Natural killer cell treated with Interleukin-12 subunit alpha and Interleukin-12 subunit beta and Interleukin-15 and Interleukin-18, amount 100 ng/mL, for 72 hours (primary cell): ENCODE measurements around the gene TCP11L2. TPM values are rescaled to one million over a fixed set of nuclear protein-coding genes. Genes with fewer than 3 reads are reported as not detected.

Source experiments
- ATAC-seq, 2 donors: fragments of 150-1000 bp; cut with Tn5 transposase in 1 of 2; sonication (Bioruptor Pico), chemical (Tn5 transposase) in 1 of 2; 2 replicates each; pipeline ENCODE4 v1.10.0; 2021
- DNase-seq: peaks from one replicate; pipeline ENCODE4 v3.0.0; 2022; ENCODE audit warnings: low spot score
- H3K27ac Mint-ChIP-seq, 2 donors: 1 replicate in 1 of 2; 2 replicates in 1 of 2; pipeline ENCODE4 v1.8.0; 2022; ENCODE audit warnings: mixed read lengths in 2 of 2, mild to moderate bottlenecking in 1 of 2, moderate library complexity in 1 of 2
- H3K27me3 Mint-ChIP-seq, 2 donors: 1 replicate in 1 of 2; 2 replicates in 1 of 2; pipeline ENCODE4 v1.8.0; 2022; ENCODE audit warnings: mixed read lengths in 2 of 2
- H3K36me3 Mint-ChIP-seq: one replicate; pipeline ENCODE4 v1.8.0; 2022; ENCODE audit warnings: mixed read lengths
- H3K4me1 Mint-ChIP-seq, 2 donors: 1 replicate in 1 of 2; 2 replicates in 1 of 2; pipeline ENCODE4 v1.8.0; 2022; ENCODE audit warnings: low read depth in 2 of 2, mixed read lengths in 2 of 2, mild to moderate bottlenecking in 1 of 2
- H3K4me3 Mint-ChIP-seq: one replicate; pipeline ENCODE4 v1.8.0; 2022; ENCODE audit warnings: mixed read lengths
- H3K9me3 Mint-ChIP-seq: 2 replicates; pipeline ENCODE4 v1.8.0; 2022; ENCODE audit warnings: mixed read lengths
- total RNA-seq, 2 donors: library from RNA; stranded (reverse); gene quantifications; one replicate each; pipeline ENCODE4 v1.2.3, GENCODE V29; 2022

Gene TCP11L2
- total RNA-seq, 2 donors from 2014 or later, result 3.5 to 5.8 TPM

DNA sequence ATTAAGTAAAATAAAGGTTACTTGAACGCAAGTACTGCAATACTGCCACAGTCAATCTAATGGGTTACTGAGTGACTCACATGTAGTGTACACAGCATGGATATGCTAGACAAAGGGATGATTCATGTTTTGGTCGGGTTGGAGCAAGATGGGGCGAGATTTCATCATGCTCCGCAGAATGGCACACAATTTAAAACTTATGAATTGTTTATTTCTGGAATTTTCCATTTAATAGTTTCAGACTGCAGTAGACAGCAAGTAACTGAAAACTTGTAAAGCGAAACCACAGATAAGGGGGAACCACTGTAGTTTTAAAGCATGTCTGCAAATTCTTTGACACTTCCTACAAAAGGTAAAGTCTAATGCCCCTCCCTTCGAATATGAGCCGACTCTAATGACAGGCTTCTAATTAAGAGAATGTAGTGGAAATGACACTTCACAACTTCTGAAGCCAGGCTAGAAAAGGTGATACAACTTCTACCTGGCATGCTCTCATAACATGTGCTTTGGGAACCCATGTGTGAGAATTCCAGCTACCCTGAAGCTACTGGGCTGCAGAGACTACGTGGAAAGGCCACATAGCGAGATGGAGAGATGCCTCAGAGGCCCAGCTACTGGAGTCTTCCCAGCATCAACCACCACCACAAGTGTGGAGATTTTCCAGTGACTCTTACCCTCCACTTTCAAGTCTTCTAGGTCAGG is 13.9 kb upstream of the TCP11L2 start:
- H3K4me3 Mint-ChIP-seq, result no peak overlapping the region
- DNase-seq, result no peak

GRCh38 chr12:106289196-106289681 is 13.3 kb upstream of the TCP11L2 start:
- peaks cover 15 to 23% of the 10 kb centered on the region in 2 donors for H3K27me3 Mint-ChIP-seq
- H3K4me3 Mint-ChIP-seq, result no peak overlapping the region
- H3K4me1 Mint-ChIP-seq, result no peaks in the 10 kb centered on the region
- no peak for DNase-seq
- no peaks in the 10 kb centered on the region for H3K36me3 Mint-ChIP-seq
- no peaks in the 10 kb centered on the region for H3K9me3 Mint-ChIP-seq
- H3K27ac Mint-ChIP-seq, result no peak overlapping the region
- ATAC-seq, result no peak

More for the DNA sequence above, 13.9 kb upstream of the TCP11L2 start:
- peak in 1 of 2 donors; percentile 65 for ATAC-seq
- no peaks in the 10 kb centered on the region for H3K9me3 Mint-ChIP-seq
- no peaks in the 10 kb centered on the region for H3K4me1 Mint-ChIP-seq
- H3K36me3 Mint-ChIP-seq, result no peaks in the 10 kb centered on the region
- peaks cover 21 to 28% of the 10 kb centered on the region in 2 donors for H3K27me3 Mint-ChIP-seq
- H3K27ac Mint-ChIP-seq, result no peak overlapping the region

DNA sequence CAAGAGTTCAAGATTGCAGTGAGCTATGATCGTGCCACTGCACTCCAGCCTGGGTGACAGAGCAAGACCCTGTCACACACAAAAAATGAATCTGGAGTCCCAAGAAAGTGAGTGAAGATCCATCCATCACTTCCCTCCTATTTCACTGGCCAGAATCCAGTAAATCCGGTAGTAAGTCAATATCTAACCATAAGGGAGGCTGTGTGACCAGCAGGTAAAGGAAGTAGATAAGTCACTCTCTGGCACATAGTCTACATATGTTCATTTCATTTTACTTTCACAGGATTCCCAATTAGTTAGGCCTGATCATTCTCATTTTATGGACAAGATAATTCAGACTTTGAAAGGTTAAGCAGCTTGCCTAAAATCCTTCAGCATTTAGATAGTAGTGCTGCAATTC is 11.9 kb upstream of the TCP11L2 start:
- ATAC-seq (no peak), DNase-seq (no peak)
- no peaks in the 10 kb centered on the region for H3K4me1 Mint-ChIP-seq
- peaks cover under 1 to 11% of the 10 kb centered on the region in 2 donors for H3K27me3 Mint-ChIP-seq
- H3K27ac Mint-ChIP-seq, result no peak overlapping the region
- H3K36me3 Mint-ChIP-seq, result no peaks in the 10 kb centered on the region
- no peak overlapping the region for H3K4me3 Mint-ChIP-seq
- H3K9me3 Mint-ChIP-seq, result no peaks in the 10 kb centered on the region

DNA sequence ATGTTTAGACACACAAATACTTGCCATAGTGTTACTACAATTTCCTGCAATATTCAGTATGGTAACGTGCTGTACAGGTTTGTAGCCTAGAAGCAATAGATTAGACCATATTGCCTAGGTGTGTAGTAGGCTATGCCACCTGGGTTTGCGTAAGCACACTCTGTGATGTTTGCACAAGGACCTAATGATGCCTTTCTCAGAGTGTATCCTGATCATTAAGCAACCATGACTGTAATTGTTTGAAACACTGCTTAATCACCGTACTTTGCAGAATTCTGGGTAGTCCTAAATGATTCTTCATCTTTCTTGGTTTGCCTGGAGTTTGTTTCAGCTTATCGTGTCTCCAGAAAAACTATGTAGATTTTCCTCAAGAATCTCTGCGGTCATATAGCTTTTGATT is 11.2 kb upstream of the TCP11L2 start:
- Mint-ChIP-seq H3K27me3 (peaks cover 0 to 6% of the 10 kb centered on the region in 2 donors), H3K36me3 (no peaks in the 10 kb centered on the region), H3K9me3 (no peaks in the 10 kb centered on the region), H3K4me3 (no peak overlapping the region), H3K27ac (no peak overlapping the region), H3K4me1 (no peaks in the 10 kb centered on the region)
- ATAC-seq (no peak), DNase-seq (no peak)

- H3K4me3 Mint-ChIP-seq, result no peak overlapping the region
- peaks cover 0 to 6% of the 10 kb centered on the region in 2 donors for H3K27me3 Mint-ChIP-seq
- no peaks in the 10 kb centered on the region for H3K4me1 Mint-ChIP-seq
- H3K9me3 Mint-ChIP-seq, result no peaks in the 10 kb centered on the region
- DNase-seq, result no peak
- H3K27ac Mint-ChIP-seq, result no peak overlapping the region
- no peaks in the 10 kb centered on the region for H3K36me3 Mint-ChIP-seq
- ATAC-seq, result no peak
These were observed 10.2 kb upstream of the TCP11L2 start for GRCh38 chr12:106292339-106292738.

DNA sequence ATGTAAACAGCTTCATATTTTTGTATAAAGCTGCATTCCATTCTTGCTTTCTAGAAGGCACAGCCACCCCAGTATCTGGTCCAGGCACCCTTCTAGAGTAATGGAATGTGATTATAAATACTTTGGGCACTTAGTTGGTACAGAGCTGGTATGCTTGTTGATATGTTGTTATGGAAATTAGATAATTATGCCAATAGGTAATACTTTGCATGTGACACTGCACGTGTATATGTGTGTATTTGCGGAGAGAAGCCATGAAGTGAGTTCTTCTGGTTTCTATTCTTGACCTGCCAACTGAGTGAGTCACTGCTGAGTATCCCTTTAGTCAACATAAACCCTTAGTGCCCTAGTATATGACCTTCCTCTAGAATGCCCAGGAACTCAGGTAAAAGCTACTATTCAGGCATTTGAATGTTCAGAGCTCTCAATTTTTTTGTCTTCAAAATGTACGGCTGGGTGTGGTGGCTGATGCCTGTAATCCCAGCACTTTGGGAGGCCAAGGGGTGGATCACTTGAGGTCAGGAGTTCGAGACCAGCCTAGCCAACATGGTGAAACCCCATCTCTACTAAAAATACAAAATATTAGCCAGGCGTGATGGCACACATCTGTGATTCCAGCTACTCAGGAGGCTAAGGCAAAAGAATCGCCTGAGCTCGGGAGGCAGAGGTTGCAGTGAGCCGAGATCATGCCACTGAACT is 6.2 kb upstream of the TCP11L2 start:
- Mint-ChIP-seq H3K4me3 (no peak overlapping the region), H3K27ac (no peak overlapping the region), H3K9me3 (no peaks in the 10 kb centered on the region), H3K36me3 (no peaks in the 10 kb centered on the region), H3K27me3 (peaks cover 0 to 6% of the 10 kb centered on the region in 2 donors), H3K4me1 (peaks cover 3 to 5% of the 10 kb centered on the region in 2 donors)
- no peak for DNase-seq
- ATAC-seq, result no peak

DNA sequence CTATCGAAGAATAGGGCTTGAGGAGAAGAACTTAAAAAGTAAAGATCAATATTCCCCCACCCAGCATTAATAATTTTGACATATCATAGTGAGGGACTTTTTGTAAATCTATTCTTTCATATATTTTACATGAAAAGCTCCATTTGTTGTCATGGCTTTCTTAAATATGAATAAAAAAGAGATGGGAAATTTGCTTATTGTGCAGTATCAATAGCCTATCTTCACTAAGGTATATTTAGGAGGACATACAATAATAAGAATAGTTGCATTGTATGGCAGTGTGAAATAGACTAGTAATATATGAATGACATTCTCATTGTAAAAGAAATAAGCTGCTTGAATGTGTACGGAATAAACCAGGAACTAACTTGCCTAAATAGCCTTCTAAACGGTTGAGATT is 5.5 kb upstream of the TCP11L2 start:
- ATAC-seq (no peak), DNase-seq (no peak)
- Mint-ChIP-seq H3K27ac (no peak overlapping the region), H3K36me3 (no peaks in the 10 kb centered on the region), H3K27me3 (no peaks in the 10 kb centered on the region), H3K4me1 (peaks cover 9 to 11% of the 10 kb centered on the region in 2 donors), H3K9me3 (no peaks in the 10 kb centered on the region), H3K4me3 (no peak overlapping the region)

- H3K27ac Mint-ChIP-seq, result no peak overlapping the region
- no peak for ATAC-seq
These were observed 4.9 kb upstream of the TCP11L2 start for GRCh38 chr12:106297681-106298080.

GRCh38 chr12:106299202-106299774 is 3.2 kb upstream of the TCP11L2 start:
- Mint-ChIP-seq H3K4me3 (no peak overlapping the region), H3K9me3 (no peaks in the 10 kb centered on the region), H3K36me3 (no peaks in the 10 kb centered on the region), H3K27ac (no peak overlapping the region), H3K27me3 (no peaks in the 10 kb centered on the region), H3K4me1 (peaks cover 17 to 18% of the 10 kb centered on the region in 2 donors)
- ATAC-seq (no peak), DNase-seq (no peak)

More at GRCh38 chr12:106297681-106298080, 4.9 kb upstream of the TCP11L2 start:
- Mint-ChIP-seq H3K27me3 (no peaks in the 10 kb centered on the region), H3K4me1 (peaks cover 9 to 11% of the 10 kb centered on the region in 2 donors), H3K4me3 (no peak overlapping the region), H3K36me3 (no peaks in the 10 kb centered on the region), H3K9me3 (no peaks in the 10 kb centered on the region)
- no peak for DNase-seq

DNA sequence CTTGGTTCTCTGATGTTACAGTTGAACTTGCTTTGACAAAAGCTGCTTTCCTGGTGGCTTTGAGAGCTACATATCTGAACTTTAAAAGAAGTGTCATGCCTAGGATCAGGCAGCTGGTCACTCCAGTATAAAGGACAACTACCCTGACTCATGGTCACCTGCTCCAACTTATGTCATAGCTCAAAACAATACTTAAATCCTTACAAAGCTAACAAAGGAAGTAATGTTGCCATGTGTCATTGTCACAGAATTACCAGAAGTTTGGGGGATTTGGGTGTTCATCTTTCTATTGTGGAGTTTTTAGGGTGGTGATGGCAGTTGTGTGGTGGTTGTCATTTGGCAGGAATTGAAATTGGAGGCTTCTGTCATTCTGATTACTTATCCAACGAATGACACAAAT is 1.8 kb upstream of the TCP11L2 start:
- ATAC-seq, result no peak
- Mint-ChIP-seq H3K4me1 (peaks cover 27 to 29% of the 10 kb centered on the region in 2 donors), H3K4me3 (peak overlapping the region; percentile 62), H3K36me3 (no peaks in the 10 kb centered on the region), H3K27me3 (no peaks in the 10 kb centered on the region), H3K27ac (peak overlapping the region; percentile 92 to 98), H3K9me3 (no peaks in the 10 kb centered on the region)
- no peak for DNase-seq

DNA sequence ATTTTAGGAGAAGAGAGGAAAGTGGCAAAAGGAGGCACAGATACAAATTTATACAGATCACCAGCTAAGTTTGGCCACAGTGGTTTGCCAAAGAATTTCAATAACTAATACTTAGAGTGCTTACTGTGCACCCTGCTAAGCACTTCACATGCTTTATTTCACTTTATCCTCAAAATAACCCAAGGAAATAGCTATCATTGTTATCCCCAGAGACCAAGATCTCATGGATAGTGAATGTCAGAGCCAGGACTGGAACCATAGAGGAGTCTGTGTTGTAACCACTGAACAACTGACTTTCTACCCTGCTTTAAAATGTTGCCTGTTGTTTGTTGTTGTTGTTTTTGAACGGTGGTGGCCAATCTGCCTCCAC is 1.3 kb upstream of the TCP11L2 start:
- H3K27ac Mint-ChIP-seq, result peak overlapping the region; percentile 92 to 98
- H3K4me3 Mint-ChIP-seq, result peak overlapping the region; percentile 84
- no peaks in the 10 kb centered on the region for H3K9me3 Mint-ChIP-seq
- H3K36me3 Mint-ChIP-seq, result no peaks in the 10 kb centered on the region
- no peak for DNase-seq
- no peak for ATAC-seq
- peaks cover 29% of the 10 kb centered on the region in 2 donors for H3K4me1 Mint-ChIP-seq
- no peaks in the 10 kb centered on the region for H3K27me3 Mint-ChIP-seq

GRCh38 chr12:106301611-106302321 is 767 bp upstream of the TCP11L2 start:
- peak; percentile 40 to 48 for ATAC-seq
- Mint-ChIP-seq H3K27ac (peak overlapping the region; percentile 92 to 98), H3K9me3 (no peaks in the 10 kb centered on the region), H3K27me3 (no peaks in the 10 kb centered on the region), H3K36me3 (no peaks in the 10 kb centered on the region), H3K4me1 (peaks cover 29 to 32% of the 10 kb centered on the region in 2 donors), H3K4me3 (peak overlapping the region; percentile 84)
- no peak for DNase-seq

- Mint-ChIP-seq H3K9me3 (no peaks in the 10 kb centered on the region), H3K27me3 (no peaks in the 10 kb centered on the region), H3K36me3 (no peaks in the 10 kb centered on the region), H3K4me1 (peaks cover 29 to 32% of the 10 kb centered on the region in 2 donors), H3K4me3 (peak overlapping the region; percentile 94), H3K27ac (peak overlapping the region; percentile 92 to 98)
- ATAC-seq (peak; percentile 47 to 55), DNase-seq (peak; percentile 74)
These were observed 778 bp downstream of the TCP11L2 start for GRCh38 chr12:106303202-106303820.
